GM12891 (cell line): ENCODE results near the gene TMEM31.

Experiments used
- DNase-seq: peaks from one replicate; pipeline ENCODE4 v3.0.0; 2011; ENCODE audit warnings: low spot score; ENCODE audit not compliant: insufficient read length
- FAIRE-seq: peaks from 2 replicates; lab custom pipeline; 2011; peaks lifted over from hg19 to GRCh38; lab: Jason Lieb, UNC
- PAX5 ChIP-seq: IDR thresholded peaks from 2 replicates; pipeline ENCODE4 v1.6.1; 2011; ENCODE audit warnings: low read length, moderate library complexity, mild to moderate bottlenecking; ENCODE audit not compliant: insufficient read depth, severe bottlenecking
- POLR2A ChIP-seq: IDR thresholded peaks from 2 replicates; pipeline ENCODE4 v1.6.1; 2011; ENCODE audit warnings: low read depth, low read length, control low read depth
- POLR2AphosphoS5 ChIP-seq: IDR thresholded peaks from 2 replicates; pipeline ENCODE4 v1.6.1; 2011; ENCODE audit warnings: low read depth, low read length, control low read depth
- POU2F2 ChIP-seq: IDR thresholded peaks from 2 replicates; pipeline ENCODE4 v1.6.1; 2011; ENCODE audit warnings: low read depth, mild to moderate bottlenecking, control low read depth, low read length, moderate library complexity
- SPI1 ChIP-seq: IDR thresholded peaks from 2 replicates; pipeline ENCODE4 v1.6.1; 2011; ENCODE audit warnings: low read depth, low read length, control low read depth
- TAF1 ChIP-seq: IDR thresholded peaks from 2 replicates; pipeline ENCODE4 v1.6.1; 2011; ENCODE audit warnings: low read depth, low read length, control low read depth

Gene TMEM31

DNA sequence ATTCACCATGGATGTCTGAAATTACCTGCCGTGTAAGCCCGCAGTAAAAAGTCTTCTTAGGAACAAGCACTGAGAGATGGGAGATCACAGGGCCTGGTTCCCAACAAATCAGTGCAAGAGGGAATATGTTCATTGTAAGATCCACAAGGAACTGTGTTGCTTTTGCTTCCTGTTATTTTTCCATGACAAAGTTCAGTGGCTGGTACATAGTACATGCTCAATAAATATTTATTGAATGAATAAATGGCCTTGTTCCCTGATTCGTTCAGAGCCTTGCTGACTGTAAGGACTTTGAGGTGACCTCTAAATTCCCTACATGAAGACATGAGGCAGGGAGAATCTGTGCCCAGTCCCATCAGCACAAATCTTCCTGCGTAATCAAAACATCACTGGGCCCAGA is 7.4 kb downstream of the TMEM31 start:
- FAIRE-seq (no peak), DNase-seq (no peak)
- TF ChIP-seq TAF1, result no peak
- TF ChIP-seq POLR2AphosphoS5, result no peak
- no peak for TF ChIP-seq POLR2A
- TF ChIP-seq SPI1, result no peak
- TF ChIP-seq POU2F2, result no peak
- no peak for TF ChIP-seq PAX5

DNA sequence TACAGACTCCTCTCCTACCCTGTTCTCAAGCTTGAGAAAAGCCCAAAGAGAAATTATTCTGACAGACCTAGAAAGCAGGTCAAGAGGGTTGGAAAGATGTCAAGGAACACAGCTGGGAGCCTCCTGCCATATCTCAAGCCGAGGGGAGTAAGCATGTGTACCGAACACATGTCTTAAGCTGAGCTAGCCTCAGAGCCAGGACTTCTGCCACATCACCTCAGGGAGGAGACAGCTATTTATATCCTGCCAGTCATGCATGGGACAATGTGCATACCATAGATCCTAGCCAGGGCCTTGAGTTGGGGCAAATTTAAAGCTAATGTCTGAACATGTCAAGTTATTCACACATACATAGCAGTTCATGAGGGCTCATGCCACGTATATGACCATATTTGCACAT is 11.8 kb downstream of the TMEM31 start:
- TF ChIP-seq POU2F2, result no peak
- TF ChIP-seq SPI1, result no peak
- TF ChIP-seq PAX5, result no peak
- TF ChIP-seq POLR2A, result no peak
- no peak for TF ChIP-seq POLR2AphosphoS5
- TF ChIP-seq TAF1, result no peak
- FAIRE-seq, result no peak
- no peak for DNase-seq

DNA sequence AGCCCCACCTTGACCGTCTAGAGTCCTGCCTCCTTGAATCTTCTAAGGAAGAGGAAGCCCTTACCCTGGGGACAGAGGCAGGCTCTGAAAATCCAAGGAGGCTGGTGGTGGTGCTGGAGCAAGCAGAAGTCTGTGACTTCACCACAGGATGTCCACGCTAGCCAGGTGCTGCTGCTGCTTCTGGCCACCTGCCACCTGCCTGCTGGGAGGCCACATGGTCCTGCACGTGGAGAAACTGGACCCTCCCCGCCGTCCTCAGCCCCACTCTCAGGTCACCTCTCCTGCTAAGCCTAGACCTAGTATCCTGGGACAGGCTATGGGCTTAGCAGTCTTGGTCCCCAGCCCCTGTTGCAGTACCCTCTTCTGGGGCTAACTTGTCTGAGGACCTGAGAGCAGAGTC is 15.8 kb downstream of the TMEM31 start:
- DNase-seq, result no peak
- no peak for FAIRE-seq
- TF ChIP-seq POLR2AphosphoS5, result no peak
- no peak for TF ChIP-seq PAX5
- no peak for TF ChIP-seq TAF1
- TF ChIP-seq SPI1, result no peak
- no peak for TF ChIP-seq POU2F2
- TF ChIP-seq POLR2A, result no peak

DNA sequence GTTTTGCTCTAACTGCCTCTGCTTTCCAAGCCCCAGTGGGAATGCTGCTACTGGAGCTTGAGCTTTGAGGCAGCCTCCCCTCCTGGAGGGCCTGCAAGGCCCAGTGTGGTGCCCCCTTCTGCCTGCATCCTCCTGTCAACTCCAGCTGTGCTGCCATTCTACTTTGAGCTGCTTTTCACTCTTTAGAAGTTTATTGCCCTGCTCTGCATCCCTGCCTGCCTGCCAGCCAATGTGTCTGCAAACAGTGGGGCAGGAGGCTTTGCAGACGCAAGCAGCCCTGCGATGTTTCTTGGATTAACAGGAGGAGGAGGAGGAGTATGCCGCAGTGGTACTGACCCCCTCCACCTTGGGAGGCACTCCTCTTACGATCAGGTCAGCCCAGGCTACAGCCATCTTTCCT is 16.4 kb downstream of the TMEM31 start:
- FAIRE-seq (no peak), DNase-seq (no peak)
- TF ChIP-seq POLR2A (no peak), POLR2AphosphoS5 (no peak), SPI1 (no peak), PAX5 (no peak), POU2F2 (no peak), TAF1 (no peak)

DNA sequence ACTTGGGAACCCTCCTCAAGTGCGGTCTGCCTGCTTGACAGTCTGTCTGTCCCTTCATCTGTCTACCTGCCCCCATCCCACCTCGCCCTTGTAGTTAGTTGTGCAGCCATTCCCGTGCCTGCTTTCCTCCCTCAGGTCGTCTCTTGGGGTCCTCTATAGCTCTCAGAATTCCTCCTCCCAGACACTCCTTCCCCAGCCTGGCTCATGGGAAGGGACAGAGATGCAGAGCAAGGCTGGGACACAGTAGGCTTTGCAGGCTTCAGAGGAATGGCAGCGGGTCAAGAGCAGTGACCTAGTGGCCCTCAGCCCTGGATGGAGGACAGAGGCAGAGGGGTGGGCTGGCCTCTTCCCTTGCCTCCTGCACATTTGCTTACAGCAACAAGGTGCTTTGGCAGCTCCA is 18.3 kb downstream of the TMEM31 start:
- no peak for TF ChIP-seq SPI1
- no peak for TF ChIP-seq POU2F2
- no peak for DNase-seq
- FAIRE-seq, result no peak

DNA sequence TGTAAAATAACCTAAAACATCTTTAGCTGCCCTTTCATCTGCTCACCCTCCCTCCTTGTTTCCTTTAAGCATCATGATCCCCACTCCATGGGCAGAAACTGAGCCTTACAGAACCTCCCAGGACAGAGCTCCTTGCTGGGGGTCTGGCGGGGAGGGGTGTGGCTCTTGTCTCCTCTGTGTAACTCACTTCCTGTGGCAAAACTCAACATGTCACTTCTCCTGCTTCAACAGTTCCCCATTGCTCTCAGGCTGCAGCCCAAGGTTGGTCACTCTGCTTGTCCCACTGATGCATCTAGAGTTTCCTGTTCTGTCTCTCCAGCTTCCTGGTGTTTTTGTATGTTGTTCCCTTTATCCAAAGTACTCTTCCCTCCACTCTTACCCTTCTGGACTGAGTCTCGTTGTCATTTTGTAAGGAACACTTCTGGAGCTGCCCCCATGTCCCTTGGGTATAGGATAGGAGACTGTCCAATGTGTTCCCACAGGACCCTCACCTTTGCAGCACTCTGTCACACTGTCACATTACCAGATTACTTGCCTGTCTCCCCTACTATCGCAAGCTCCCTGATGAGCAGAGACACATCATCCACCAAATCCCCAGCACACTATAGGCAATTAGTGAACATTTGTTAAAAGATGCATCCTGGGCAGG is 19.6 kb downstream of the TMEM31 start:
- DNase-seq (no peak), FAIRE-seq (no peak)
- TF ChIP-seq POLR2AphosphoS5, result no peak
- TF ChIP-seq POLR2A, result no peak
- TF ChIP-seq POU2F2, result no peak
- no peak for TF ChIP-seq SPI1
- TF ChIP-seq PAX5, result no peak
- no peak for TF ChIP-seq TAF1

DNA sequence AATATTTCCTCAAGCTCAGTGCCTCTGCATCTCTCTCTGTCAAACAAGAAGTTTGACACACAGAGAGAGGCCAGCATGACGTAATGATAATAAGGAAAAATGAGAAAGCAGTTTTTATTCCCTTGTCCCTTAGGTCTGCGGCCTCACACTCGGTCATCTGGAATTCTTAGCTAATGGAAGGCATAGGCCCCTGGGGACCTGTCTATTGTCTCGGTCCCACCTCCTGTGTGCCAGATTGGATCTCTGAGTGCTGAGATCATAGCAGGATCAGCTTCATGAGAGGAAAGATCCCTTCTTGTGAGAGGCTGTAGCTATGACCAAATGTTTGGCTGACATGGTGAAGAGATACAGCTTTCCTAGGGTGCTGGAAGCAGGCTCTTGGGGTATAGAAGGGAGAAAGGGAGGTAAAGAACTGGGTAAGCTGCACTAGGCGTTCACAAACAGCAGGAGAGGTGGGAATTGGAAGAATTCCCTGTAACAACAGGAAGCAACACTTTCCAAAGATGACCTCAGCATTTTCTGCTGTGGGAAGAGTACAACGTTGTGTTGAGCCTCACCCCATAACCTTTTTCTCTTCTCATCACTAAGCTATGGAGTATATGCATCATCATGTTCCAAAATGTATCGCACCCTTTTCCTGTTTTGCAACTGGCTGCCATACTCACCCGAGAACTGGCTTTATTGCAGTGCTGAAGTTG is 20.2 kb downstream of the TMEM31 start:
- DNase-seq (no peak), FAIRE-seq (no peak)
- TF ChIP-seq SPI1 (no peak), POLR2A (no peak), POLR2AphosphoS5 (no peak), POU2F2 (no peak), TAF1 (no peak), PAX5 (no peak)

DNA sequence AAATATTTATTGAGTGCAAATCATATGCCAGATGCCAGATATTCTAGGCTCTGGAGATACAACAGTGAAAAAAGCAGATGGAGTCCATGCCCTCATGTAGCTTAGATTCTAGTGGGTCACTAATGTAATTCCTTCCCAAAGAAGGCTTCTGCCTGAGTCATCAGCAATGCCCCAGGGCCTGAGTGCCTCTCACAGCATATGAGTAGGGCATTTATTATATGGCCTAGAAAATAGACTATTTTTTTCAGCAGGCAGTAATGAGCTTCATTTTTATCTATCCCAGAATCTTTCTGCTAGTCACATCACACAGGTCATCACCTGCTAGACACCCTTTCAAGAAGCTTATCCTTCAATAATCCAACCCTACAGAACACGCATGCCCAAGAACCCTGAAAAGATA is 22.3 kb downstream of the TMEM31 start:
- FAIRE-seq (no peak), DNase-seq (no peak)
- TF ChIP-seq SPI1 (no peak), POU2F2 (no peak), PAX5 (no peak), TAF1 (no peak), POLR2A (no peak), POLR2AphosphoS5 (no peak)

DNA sequence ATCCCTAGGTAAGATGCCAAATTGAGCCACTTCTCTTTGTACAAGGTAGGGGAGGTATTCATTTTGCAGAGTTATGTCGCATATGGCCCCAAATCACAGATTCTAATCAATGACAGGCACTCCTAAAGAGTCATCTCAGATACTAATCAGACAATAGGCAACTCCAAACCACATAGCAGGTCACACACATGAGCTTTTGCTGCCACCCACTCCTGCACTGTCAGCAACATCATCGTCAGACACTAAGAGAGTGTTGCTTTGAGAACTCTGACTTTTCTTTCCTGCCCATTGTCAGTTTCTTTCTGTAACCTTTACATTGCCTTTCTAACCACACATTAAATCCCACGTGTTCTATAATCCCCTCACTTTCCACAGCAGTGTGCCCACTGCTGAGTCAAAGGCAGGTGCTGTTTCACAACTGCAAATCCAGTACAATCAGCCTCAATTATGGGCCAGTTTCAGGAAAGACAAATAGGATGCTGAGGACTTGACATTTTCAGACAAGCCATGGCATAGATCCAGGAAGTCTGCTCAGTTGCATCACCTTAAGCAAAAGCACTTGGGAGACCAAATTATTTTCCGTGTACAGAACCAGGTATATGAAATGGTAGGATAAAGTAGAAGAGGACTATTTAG is 23.5 kb downstream of the TMEM31 start:
- DNase-seq, result no peak
- TF ChIP-seq POLR2A, result no peak
- no peak for TF ChIP-seq POU2F2
- TF ChIP-seq TAF1, result no peak
- TF ChIP-seq POLR2AphosphoS5, result no peak
- FAIRE-seq, result no peak

DNA sequence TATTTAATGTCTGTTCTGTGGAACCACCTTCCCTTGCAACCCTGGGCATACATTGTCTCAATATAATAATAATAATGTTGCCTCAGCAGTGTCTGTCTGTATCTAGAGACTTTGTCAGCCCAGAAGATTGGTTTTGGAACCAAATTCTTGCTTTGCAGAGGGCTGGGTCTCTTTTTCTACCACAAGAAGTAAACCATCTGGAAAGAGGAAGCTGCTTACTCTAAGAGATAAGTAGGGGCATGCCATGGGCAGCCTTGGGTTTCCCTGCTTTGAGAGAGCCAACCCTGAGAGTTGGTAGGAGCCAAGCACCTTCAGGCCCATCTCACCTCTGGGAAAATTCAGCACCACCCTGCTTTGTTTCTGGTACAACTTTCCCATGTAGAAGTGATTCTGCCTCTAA is 27.0 kb downstream of the TMEM31 start:
- FAIRE-seq, result no peak
- DNase-seq, result no peak
- TF ChIP-seq TAF1, result no peak
- no peak for TF ChIP-seq PAX5
- no peak for TF ChIP-seq POLR2AphosphoS5
- TF ChIP-seq POLR2A, result no peak
- TF ChIP-seq SPI1, result no peak
- TF ChIP-seq POU2F2, result no peak
